Measurements from ENCODE around the gene KANK3.
"Not testable (repeated sequence)": the region's sequence is repeated elsewhere in the genome, so short reads cannot be mapped to it uniquely, and the experiment has no call there.

KANK3 gene

DNA sequence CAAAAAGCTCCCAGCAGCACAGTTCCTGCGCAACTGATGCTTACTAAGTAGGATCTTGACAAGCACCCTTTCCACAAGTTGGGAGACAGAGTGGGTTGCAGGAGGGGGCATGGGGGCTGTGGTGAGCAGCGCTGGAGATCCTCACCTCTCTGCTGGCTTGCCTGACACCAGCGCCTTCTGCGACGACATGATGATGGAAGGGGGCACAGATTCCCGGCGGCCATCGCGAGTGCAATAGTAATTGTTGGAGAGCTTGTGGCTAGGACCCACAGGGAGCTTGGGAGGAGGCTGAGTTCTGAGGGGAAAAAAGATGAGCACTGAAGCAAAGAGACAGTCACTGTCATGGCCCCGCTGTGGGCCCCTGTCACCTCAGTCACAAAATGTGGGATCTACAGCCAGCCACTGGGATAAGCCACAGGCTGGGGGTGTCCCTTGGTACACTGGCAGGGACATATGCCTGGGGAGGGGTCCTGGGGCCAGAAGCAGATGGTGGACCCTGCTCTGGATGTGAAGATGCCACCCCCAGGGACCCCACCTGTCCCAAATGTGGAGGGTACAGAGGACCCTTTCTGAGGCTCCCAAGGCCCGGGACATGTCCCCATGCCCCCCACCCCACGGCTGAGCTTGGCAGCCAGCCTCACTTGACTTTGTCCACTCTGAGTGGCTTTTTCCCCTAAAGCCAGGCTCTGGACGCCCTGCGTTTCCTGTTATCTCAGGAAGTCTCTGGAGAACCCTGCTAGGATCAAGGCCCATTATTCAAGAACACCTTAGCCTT, 26.5 kb downstream of the KANK3 start:
- DNase-seq: no peak

DNA sequence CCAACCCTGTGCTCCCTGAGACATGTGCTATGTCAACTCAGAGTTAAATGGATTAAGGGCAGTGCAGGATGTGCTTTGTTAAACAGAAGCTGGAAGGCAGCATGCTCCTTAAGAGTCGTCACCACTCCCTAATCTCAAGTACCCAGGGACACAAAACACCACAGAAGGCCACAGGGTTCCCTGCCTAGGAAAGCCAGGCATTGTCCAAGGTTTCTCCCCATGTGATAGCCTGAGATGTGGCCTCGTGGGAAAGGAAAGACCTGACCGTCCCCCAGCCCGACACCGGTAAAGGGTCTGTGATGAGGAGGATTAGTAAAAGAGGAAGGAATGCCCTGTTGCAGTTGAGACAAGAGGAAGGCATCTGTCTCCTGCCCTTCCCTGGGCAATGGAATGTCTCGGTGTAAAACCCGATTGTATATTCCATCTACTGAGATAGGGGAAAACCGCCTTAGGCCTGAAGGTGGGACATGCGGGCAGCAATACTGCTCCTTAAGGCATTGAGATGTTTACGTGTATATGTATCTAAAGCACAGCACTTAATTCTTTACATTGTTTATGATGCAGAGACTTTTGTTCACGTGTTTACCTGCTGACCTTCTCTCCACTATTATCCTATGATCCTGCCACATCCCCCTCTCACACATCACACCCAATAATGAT, 28.0 kb downstream of the KANK3 start:
- peak in 1 of 2 experiments; percentile 21 for DNase-seq

DNA sequence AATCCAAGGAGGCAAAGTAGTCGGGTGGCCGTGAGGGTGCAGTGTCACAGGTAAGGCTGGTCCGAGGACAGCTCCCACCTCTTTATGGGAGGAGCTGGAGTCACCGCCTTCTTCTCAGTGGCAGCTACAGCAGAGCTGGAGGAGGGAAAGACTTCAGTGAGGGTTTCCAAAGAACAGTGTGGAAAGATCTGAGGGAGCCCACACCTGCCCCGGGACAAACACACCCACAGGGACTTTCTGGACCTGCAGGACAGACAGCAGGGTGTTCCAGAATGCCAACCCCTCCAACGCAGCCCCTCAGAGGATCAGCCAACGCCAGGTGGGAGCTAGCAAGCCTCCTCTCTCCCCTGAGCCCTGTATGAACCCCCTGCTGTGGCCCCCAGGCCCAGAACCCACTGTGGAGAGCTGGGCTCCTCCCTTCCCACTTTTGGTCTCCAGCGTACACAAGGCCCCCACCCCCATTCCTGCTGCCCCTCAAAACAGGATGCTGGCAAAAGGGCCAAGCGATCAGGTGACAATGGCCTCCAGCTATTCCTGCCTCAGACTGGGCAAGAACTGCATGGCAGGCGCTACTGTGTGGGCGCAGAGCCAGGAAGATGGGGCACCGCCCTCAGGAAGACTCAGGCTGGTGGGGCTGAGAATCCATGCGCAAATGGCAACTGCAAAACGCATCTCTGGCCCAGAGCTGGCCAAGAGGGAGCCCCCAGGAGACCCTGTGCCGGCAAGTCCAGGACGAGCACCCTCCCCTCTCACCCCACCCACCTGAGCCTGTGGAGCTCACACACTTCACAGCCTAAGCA, 31.4 kb downstream of the KANK3 start:
- DNase-seq: no peak

DNA sequence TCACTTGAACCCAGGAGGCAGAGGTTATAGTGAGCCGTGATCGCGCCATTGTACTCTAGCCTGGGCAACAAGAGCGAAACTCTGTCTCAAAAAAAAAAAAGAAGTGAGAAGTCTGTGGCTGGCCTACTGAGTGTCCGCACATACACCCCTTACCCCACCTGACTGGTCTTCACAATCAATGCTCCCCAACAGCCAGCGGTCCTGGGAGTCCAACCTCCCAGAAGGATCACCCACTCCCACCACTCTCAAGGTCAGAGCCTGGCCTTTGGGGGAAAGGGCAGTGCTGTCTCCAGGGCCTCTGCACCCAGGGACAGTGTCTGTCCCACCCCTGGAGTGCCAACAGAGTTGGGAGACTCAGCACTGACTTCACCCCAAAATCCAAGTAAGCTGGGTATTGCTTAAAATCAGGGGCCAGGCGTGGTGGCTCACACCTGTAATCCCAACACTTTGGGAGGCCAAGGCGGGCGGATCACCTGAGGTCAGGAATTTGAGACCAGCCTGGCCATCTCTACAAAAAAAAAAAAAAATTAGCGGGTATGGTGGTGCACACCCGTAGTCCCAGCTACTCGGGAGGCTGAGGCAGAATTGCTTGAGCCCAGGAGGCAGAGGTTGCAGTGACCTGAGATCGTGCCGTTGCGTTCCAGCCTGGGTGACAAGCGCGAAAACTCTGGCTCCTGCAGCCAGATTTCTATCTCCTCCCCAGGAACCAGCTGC, 32.6 kb downstream of the KANK3 start:
- DNase-seq: no peak

DNA sequence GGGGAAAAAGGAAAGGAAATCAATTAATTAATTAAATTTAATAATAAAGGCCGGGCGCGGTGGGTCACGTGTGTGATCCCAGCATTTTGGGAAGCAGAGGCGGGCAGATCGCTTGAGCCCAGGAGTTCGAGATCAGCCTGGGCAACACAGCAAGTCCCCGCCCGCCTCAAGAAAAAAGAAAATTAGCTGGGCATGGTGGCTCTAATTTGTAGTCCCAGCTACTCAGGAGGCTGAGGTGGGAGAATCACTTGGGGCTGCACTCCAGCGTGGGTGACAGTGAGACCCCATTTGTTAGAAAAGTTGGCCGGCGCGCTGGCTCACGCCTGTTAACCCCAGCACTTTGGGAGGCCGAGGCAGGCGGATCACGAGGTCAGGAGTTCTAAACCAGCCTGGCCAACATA, 34.2 kb downstream of the KANK3 start:
- no peak for DNase-seq

DNA sequence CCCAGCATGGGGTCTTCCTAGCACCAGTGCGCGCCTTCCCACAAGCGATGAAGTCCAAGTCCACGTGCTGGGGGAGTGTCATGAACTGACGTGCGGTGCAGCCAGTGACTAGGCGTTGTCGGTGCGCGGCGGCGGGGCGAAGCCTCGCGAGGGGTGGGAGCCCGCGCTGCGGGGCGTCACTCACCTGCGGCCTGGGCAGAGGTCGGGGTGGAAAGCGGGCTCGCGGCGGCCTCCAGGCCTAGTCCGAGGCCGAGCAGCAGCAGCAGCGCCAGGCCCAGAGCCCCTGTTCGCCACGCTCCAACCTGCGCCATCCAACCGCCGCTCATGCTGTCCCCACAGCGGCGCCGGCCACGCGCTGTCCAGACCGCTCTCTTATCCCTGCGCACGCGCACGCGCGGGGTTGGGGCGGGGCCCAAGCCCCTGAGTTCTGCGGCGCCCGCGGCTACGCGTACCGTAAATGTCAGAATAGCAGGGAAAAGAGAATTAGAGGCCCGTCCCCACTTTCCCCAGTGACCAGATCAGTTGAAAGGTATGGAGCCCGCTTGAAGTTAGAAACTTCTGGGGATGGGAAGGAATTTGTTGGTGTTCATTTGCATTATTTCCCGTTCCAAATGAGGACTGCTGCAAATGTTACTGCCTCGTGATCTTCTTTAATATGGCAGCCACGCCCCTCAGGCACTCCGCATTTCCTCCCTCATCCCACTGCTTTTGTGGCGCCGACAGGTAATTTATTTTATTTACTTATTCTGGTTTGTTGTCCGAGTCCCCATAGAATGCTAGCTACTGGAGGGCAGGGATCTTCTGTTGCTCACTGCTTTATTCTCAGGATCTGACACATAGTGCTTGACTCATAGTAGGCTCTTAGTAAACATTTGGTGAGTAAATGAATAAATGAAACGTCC, 34.8 kb downstream of the KANK3 start, which contains the start of gene CD320:
Gene CD320, minus strand, starts transcription at position 394 of the 902 bp plus-strand sequence. Its CDS starts 68 bp downstream, at position 326.
- peak; percentile 80 to 91 for DNase-seq

DNA sequence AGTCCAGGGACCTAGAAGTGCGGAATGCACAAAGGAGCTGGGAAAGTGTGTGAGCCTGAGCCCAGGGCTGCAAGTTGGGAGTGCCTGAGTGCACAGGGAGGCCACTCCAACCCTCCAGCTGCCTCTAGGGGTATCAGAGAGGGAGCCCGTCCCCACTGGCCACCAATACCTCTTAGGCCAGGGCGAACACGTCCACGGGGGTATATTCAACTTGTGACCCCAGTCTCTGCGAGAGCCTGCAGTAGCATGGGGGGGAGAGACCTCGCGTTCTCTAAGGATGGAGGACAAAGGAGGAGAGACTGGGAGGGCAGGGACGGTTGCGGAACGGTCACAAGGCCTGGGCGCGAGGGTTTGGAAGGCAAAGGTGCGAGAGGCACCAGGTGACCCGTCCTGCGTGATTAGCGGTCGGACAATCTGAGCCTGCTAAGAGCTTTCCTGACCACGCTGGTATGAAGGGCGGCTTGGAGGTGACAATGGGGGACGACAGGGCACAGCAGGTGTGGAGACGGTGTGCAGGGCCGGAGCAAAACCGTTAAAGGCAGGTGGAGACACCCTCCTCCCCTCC, 35.6 kb downstream of the KANK3 start:
- peak in 1 of 2 experiments; percentile 41 for DNase-seq

DNA sequence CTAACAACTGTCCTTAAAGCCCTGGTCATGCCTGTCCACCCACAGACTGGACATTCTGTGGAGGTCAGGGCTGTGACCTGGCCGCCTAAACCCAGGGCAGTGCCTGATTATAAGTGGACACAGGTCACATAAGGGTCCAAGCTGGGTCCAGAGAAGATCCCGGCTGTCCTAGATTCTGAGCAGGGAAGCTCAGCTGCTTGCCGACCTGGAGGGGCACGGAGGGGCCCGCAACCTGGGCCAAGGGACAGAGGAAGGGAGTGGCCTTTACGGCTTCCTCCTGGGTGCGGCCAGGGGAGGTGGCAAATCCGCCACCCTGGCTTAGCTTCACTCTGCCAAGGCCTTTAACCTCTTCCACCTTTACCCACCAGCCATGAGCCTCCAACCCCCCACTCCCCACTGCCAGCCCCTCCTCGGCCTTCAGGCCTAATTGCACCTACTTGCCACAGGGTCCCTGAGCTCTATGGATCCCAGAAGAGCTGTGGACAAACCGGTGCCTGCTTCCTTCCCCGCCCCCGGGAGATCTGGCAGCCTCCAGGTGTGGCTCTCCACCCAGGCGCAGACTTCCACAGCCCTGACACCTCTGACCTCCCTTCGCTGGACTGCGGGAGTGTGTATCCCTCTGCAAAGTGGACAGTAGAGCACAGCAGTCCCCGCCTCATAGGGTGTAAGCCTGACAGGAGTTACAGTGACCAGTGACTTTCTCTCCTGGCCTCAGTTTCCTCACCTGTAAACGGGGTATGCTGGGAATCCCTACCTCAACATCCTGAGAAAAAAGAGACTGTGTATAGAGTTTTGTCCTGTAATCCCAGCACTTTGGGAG, 36.6 kb downstream of the KANK3 start:
- DNase-seq: no peak

DNA sequence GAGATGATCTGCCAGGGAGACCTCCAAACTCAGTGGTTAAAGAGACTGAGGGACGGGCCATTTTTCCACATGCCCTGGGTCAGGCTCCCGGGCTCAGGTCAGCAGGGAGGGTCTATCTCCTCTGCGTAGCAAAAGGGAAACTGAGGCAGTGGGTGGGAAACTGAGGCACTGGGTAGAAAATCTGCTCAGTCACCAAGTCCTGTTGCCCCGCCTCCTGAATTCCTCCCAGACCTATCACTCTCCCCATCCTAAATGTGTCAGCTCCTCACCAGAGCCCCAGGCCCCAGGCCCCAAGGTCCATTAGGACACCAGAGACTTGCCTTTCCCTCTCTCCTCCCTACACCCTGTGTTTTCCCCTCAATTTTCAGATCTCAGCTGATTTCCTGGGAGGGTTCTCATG, 37.3 kb downstream of the KANK3 start:
- DNase-seq: no peak

DNA sequence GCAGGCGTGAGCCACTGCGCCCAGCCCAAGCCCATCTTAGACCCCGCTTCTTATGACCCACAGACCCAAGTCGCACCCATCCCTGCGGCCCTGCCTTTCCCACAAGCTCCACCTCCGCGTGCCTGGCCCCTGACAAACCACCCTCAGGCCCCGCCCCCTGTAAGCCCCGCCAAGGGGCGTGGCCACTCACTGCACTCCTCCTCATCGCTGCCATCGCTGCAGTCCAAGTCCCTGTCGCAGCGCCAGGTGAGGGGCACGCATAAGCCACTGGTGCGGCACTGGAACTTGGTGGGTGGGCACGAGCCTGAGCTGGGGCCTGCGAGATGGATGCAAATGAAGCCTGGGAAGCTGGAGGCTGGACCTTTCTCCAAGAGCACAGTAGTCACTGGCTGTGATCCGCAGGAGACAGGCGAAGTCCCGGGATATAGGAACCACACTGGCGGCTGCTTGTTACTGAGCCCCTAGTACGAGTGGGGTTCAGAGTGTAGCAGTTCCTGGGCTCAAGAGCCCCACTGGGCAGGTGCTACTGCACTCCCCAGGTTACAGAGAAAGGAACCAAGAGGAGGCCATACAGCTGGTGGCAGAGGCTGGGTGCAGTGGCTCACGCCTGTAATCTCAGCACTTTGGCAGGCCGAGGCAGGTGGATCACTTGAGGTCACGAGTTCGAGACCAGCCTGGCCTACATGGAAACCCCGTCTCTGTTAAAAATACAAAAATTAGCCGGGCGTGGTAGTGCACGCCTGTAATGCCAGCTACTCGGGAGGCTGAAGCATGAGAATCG, 38.0 kb downstream of the KANK3 start:
- DNase-seq: no peak

DNA sequence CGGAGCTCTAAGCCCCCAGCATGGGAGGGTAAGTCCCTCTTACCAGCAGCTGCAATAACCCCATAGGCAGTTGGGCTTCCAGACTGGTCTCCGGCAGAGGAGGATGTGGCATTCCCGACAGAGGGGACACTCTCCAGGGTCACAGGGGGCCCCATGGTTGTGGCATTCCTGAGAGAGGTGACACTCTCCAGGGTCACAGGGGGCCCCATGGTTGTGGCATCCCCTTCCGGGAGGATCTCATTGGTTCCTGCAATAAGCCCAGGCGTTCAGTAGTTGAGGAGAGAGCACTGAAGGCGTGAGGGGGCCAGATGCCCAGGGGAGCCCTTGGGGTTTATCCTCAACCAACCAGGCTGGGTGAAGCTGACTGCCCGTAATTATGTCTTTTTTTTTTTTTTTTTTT, 40.3 kb downstream of the KANK3 start:
- DNase-seq: peak in 1 of 2 experiments; percentile 84

DNA sequence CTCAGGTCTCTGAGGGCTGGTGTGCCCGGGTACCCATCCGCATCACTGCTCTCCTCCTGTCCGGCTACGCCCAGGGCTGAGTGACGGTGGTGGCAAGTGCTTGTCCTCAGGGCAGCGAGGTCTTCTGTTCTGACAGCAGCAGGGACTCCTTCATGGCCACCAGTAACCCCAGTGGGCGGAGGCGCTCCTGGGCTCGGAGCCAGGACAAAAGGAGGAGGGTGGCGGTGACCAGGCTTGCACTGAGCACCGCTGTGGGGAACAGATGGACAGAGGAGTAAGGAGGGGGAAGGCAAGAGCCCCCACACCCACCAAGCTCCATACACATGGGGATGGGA, 40.7 kb downstream of the KANK3 start:
- peak; percentile 86 to 92 for DNase-seq

DNA sequence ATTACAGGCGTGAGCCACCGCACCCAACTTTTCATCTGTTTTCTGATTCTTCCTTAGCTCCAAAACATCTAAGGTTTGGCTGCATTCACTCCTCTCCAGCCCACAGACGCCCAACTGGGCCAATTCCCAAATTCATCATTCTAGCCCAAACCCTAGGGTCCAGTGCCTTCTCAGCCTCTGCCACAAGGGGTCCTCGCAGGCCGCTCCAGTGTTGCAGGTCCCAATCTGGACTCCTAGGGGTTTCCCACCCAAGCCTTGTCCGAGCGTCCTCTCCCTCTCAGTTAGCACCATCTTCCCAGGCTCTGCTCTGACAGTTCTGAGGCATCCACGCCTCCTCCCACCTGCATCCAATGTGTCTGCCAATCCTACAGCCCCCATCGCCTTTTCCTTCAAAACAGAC, 51.7 kb downstream of the KANK3 start:
- DNase-seq: not testable (repeated sequence)

DNA sequence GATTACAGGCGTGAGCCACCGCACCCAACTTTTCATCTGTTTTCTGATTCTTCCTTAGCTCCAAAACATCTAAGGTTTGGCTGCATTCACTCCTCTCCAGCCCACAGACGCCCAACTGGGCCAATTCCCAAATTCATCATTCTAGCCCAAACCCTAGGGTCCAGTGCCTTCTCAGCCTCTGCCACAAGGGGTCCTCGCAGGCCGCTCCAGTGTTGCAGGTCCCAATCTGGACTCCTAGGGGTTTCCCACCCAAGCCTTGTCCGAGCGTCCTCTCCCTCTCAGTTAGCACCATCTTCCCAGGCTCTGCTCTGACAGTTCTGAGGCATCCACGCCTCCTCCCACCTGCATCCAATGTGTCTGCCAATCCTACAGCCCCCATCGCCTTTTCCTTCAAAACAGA, 66.6 kb downstream of the KANK3 start:
- not testable (repeated sequence) for DNase-seq

All from NCI-H524 (cell line).